GM12892 (cell line): ENCODE data around the gene DZANK1.
A peak's percentile ranks its signal among the peaks of the same experiment; 100 is the strongest.
"Not testable (repeated sequence)": the region's sequence is repeated elsewhere in the genome, so short reads cannot be mapped to it uniquely, and the experiment has no call there.

Experiments
- DNase-seq: peaks from one replicate; pipeline ENCODE4 v3.0.0; 2011; ENCODE audit not compliant: insufficient read length
- FAIRE-seq: peaks from 2 replicates; lab custom pipeline; 2011; peaks lifted over from hg19 to GRCh38; lab: Jason Lieb, UNC
- POLR2A ChIP-seq: IDR thresholded peaks from 2 replicates; pipeline ENCODE4 v1.6.1; 2011; ENCODE audit warnings: low read depth, low read length, control low read depth
- POLR2AphosphoS5 ChIP-seq: IDR thresholded peaks from 2 replicates; pipeline ENCODE4 v1.6.1; 2011; ENCODE audit warnings: low read depth, low read length, control low read depth
- TAF1 ChIP-seq: IDR thresholded peaks from 2 replicates; pipeline ENCODE4 v1.6.1; 2011; ENCODE audit warnings: low read depth, mild to moderate bottlenecking, control low read depth, low read length, borderline replicate concordance

Gene DZANK1

DNA sequence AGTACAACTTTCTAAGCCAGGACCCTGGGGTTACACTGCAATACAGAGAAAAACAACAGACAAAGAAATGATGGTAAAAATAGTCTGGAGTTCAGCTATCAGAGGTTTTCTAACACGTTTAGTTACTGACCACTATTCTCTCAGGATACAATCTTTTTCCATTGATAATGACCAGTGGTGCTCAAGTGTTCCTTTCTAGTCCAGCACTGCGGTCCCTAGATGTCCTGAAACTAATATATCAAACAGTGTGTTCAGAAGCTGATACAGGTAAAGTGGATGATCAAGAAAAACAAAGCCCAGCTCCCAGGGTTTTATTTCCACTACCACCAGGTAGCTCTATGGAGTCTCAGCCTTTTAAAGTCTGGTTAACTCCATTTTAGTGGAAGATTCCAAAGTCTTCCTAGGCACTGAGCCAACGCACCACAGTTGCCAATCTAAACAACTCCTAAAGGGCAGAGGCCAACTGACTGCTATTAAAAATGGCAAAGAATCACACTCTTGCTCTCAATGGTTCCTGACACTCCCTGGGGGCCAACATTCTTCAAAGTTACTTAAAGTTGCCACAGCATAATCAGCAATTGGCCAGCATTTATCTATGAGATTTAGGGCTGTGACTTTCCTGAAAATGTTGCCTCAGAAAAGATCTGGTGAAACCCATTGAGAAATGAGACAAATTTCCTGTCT is 38.2 kb downstream of the DZANK1 start:
- DNase-seq, result no peak
- no peak for FAIRE-seq
- no peak for TF ChIP-seq TAF1
- no peak for TF ChIP-seq POLR2AphosphoS5

DNA sequence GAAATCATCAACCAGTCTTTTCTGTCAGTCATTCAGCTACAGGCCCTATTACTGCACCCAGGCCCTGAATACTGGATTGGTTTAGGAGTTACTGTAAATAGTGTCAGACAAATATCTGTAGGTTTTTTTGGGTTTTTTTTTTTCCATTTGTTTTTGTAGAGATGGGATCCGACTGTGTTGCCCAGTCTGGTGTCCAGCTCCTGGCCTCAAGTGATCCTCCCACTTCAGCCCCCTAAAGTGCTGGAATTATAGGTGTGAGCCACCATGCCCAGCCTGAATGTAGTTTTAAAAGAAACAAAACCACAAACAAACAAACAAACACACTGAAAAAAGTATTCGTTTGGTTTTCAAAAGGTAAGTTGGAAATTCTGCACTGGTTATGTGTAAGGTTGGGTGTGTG is 39.6 kb downstream of the DZANK1 start:
- TF ChIP-seq POLR2AphosphoS5 (no peak), TAF1 (no peak), POLR2A (no peak)
- DNase-seq (no peak), FAIRE-seq (no peak)

DNA sequence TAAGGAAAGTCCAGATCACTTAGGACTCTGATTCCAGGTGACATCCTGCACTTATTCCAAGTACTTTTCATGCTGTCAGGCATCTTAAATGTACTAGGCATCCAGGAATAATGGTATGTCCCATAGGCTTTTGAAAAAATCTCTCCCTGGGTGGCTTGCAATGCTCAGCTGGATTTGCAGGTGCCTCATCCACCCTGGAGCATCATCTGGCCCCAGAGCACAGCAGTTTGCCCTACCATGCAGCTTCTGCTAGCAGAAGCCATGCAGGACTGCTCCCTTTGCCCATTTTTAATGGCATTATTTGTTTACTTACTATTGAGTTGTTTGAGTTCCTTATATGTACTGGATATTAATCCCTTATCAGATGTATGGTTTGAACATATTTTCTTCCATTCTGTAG is 45.2 kb downstream of the DZANK1 start:
- no peak for FAIRE-seq

DNA sequence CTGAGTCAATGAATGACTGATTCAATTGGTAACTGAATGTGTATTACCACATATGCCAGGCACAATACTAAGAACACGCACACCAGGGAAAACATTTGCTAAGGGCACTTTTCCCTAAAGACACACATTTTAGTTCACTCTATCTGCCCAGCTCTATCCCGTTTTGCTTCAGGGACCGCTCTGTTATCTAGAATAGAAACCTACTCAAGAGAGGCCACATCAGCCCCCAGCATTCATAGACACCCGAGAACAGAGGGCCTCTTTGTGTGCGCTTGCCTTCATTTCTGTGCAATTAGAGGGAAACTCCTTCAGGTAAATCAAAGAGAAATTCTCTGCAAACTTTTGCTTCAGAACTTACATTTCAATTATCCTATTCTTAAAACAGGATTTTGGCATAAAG is 50.3 kb downstream of the DZANK1 start:
- no peak for TF ChIP-seq POLR2AphosphoS5
- no peak for TF ChIP-seq TAF1
- TF ChIP-seq POLR2A, result no peak
- no peak for FAIRE-seq

More for the DNA sequence above, 45.2 kb downstream of the DZANK1 start:
- no peak for DNase-seq
- no peak for TF ChIP-seq POLR2AphosphoS5
- no peak for TF ChIP-seq POLR2A
- no peak for TF ChIP-seq TAF1

DNA sequence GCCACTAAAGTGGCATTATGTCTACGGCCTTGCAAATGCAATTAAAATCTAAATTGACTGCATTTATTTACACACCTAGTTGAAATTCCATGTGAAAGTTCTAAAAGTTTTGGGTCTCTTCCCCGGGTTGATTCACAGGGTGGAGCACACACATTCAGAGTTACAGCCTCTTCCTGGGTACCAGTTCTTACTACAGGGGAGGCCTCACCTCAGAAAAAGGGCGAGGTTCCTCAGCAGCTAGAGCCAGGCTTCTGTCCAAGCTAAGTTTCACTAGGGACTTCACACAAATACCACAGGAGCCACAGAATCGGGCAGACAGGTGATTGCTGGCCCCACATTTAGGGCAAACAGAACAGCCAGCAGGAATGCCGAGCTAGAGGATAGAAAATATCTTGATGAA is 52.7 kb downstream of the DZANK1 start:
- no peak for TF ChIP-seq POLR2AphosphoS5
- DNase-seq (no peak), FAIRE-seq (no peak)

More for the DNA sequence above, 50.3 kb downstream of the DZANK1 start:
- no peak for DNase-seq

DNA sequence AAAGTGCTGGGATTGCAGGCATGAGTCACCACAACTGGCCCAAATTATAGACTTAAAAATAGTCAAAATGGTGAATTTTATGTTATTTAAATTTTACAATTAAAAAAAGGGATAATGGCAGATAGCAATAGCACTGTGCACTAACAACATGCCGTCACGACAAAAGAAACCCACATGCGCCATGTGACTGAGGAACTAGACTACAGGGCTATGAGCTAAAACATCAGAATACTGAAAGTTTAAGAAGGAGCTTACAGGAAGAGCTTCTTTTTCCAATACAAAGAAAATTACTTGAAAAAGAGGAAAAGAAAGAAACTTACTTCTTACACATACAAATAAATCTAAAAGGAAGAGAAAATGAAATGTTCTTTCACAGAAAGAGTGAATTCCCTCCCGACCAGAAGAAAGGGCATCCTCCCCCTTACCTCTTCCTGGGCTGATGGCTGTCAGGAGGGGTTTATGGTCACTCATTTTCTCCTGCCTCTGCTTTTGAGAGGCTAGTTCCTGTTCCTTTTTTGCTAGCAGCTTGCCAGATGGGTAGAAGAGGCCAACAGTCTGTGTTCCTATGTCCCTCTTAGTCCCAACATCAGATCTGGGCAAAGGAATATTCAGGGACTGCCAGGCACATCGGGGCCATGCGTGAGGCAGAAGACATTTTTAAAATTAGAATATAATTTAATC is 54.5 kb downstream of the DZANK1 start:
- no peak for TF ChIP-seq TAF1
- TF ChIP-seq POLR2AphosphoS5, result no peak
- no peak; the same call in 1 of the 2 replicates for TF ChIP-seq POLR2A
- no peak for DNase-seq
- peak; percentile 70 for FAIRE-seq

DNA sequence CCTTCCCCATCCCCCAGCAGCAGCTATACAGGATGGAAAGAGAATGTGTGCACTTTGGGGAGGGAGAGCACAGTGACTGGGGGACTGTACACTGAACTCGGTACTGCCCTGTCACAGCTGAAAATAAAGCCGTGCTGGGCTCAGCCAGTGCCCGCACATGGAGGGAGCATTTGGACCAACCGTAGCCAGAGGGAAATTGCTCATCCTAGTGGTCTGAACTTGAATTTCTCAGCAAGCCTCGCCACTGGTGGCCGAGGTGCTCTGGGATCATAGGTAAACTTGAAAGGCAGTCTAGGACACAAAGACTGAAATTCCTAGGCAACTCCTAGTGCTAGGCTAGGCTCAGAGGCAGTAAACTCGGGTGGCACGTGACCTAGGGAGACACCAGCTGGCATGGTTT is 61.0 kb downstream of the DZANK1 start:
- DNase-seq, result no peak
- TF ChIP-seq TAF1, result no peak
- FAIRE-seq, result no peak

DNA sequence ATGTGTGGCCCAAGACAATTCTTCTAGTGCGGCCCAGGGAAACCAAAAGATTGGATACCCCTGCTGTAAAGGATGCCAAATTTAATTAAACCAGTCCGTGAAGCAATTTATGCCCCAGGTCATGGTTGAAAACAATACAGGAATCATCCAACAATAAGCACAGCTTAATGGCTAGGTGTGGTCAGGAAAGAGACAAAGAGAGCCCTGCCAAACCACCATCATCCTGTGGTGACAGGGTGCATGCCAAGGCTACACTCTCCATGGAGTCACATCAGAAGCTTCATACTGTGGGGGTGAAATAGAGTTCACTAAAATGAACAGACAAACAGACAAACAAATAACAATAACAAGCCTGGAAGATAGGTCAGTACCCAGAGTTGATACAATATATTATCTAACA is 62.7 kb downstream of the DZANK1 start:
- no peak for DNase-seq
- FAIRE-seq, result no peak
- no peak for TF ChIP-seq TAF1
- TF ChIP-seq POLR2A, result no peak
- TF ChIP-seq POLR2AphosphoS5, result no peak

DNA sequence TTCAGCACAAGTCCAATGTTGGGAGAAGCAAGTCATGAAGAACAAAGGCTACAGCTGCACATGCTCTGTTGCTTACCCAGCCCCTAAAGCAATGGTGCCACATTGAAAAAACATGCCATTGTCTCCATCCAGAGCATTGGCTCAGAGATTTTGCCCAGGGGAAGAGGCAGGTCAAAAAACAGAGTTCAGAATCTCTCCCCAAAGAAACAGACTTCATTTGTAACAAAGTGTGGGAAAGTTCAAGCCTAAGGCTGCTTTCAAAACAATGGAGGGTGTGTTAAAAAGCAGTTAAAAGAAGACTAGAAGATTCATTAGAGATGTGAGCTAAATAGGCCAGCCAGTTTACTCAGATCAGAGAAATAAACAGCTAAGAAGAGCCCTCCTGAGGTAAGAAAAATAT is 63.6 kb downstream of the DZANK1 start:
- FAIRE-seq (no peak), DNase-seq (no peak)
- TF ChIP-seq POLR2A (no peak), POLR2AphosphoS5 (no peak), TAF1 (no peak)

DNA sequence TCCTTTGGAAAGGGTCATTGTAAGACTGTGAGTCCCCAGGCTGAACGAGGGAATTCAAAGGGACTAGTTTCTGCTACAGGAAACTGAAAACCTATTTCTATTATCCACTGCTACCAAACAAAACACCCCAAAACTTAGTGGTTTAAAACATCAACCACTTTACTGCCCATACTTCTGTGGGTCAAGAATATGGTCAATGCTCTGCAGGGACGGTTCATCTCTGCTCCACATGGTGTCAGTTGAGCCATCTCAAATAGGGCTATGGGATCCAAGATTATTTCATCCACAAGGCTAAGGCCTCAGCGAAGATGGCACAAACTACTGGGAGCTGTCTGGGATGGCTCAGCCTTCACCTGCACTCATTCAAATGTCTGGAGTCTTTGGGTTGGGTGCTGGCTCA is 65.5 kb downstream of the DZANK1 start:
- no peak for FAIRE-seq
- TF ChIP-seq POLR2A (no peak), POLR2AphosphoS5 (no peak), TAF1 (no peak)
- no peak for DNase-seq

DNA sequence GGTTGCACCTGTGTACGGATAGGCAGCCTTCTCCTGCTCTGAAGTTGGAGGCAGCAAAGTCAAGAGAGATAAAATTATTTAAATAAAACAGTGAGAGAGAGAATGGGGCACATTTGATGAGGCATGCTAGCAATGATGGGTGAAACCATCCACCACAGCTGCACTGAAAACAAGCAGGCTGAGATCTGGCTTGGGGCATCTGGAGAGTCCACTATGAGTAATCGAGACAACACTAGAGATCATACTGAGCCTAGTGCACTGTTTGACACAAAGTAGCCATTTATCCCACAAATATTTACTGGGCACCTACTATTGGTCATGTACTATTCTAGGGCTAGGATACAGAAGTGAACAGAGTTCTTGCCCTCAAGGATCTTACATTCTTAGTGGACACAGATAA is 66.4 kb downstream of the DZANK1 start:
- DNase-seq (no peak), FAIRE-seq (no peak)
- TF ChIP-seq POLR2A (no peak), POLR2AphosphoS5 (no peak), TAF1 (no peak)

DNA sequence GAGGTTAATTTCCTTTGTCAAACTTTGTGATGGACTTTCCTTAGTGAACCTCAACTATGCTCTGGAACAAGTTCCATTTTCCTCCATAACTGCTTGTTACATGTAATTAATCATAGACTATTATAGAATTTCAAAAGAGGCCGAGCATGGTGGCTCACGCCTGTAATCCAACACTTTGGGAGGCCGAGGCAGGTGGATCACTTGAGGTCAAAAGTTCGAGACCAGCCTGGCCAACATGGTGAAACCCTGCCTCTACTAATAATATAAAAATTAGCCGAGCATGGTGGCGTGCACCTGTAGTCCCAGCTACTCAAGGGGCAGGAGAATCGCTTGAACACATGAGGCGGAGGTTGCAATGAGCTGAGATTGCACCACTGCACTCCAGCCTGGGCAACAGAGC is 68.1 kb downstream of the DZANK1 start:
- not testable (repeated sequence) for FAIRE-seq

More for the DNA sequence above, 68.1 kb downstream of the DZANK1 start:
- DNase-seq, result not testable (repeated sequence)
